Stimulated activated CD4-positive, alpha-beta T cell treated with anti-CD3 and anti-CD28 coated beads, Interleukin-15, amount 100 ng/mL, for 24 hours (primary cell): ENCODE measurements around the gene PRDM13.
"Not testable (repeated sequence)": the region's sequence is repeated elsewhere in the genome, so short reads cannot be mapped to it uniquely, and the experiment has no call there.

Experiments
- DNase-seq: peaks from one replicate; pipeline ENCODE4 v3.0.0-alpha.2; 2020

PRDM13 gene

GRCh38 chr6:99606656-99607415 lies at the start of gene PRDM13:
TSS of gene PRDM13 (plus strand) at chr6:99606833. CDS start at chr6:99607035, 202 bp downstream.
- peak; percentile 15 for DNase-seq

- DNase-seq = no peak
Measured at GRCh38 chr6:99559057-99559456, 47.6 kb upstream of the PRDM13 start.

- DNase-seq = no peak
Measured at GRCh38 chr6:99560668-99561067, 46.0 kb upstream of the PRDM13 start.

- no peak for DNase-seq
Measured at GRCh38 chr6:99563056-99563723, 43.4 kb upstream of the PRDM13 start.

GRCh38 chr6:99568103-99568933 lies 38.3 kb upstream of the PRDM13 start, which contains the start of gene CCNC:
TSS of gene CCNC (minus strand) at chr6:99568660. CDS start at chr6:99568527, 133 bp downstream.
- DNase-seq = peak; percentile 93

GRCh38 chr6:99573980-99574617 lies 32.5 kb upstream of the PRDM13 start:
- no peak for DNase-seq

- DNase-seq = no peak
Measured at GRCh38 chr6:99575544-99576227, 30.9 kb upstream of the PRDM13 start.

GRCh38 chr6:99579781-99580180 lies 26.9 kb upstream of the PRDM13 start:
- no peak for DNase-seq

GRCh38 chr6:99587792-99588191 lies 18.8 kb upstream of the PRDM13 start:
- no peak for DNase-seq

- peak; percentile 81 for DNase-seq
Measured at GRCh38 chr6:99588618-99589289, 17.9 kb upstream of the PRDM13 start.

GRCh38 chr6:99589290-99589672 lies 17.4 kb upstream of the PRDM13 start:
- peak; percentile 29 for DNase-seq

- DNase-seq = no peak
Measured at GRCh38 chr6:99589907-99590493, 16.6 kb upstream of the PRDM13 start.

GRCh38 chr6:99590728-99591672 lies 15.6 kb upstream of the PRDM13 start:
- DNase-seq = peak; percentile 16

- DNase-seq = no peak
Measured at GRCh38 chr6:99591673-99592364, 14.8 kb upstream of the PRDM13 start.

- no peak for DNase-seq
Measured at GRCh38 chr6:99592900-99593299, 13.7 kb upstream of the PRDM13 start.

- DNase-seq = not testable (repeated sequence)
Measured at GRCh38 chr6:99594696-99595095, 11.9 kb upstream of the PRDM13 start.

- peak; percentile 21 for DNase-seq
Measured at GRCh38 chr6:99602520-99603420, 3.9 kb upstream of the PRDM13 start.
